Keratinocyte (primary cell): Measurements from ENCODE around the gene CALML6.

ENCODE experiments used
- CTCF ChIP-seq, 3 experiments: IDR thresholded peaks in 1 of 3; conservative IDR thresholded peaks in 1 of 3; optimal IDR thresholded peaks in 1 of 3; 2 replicates in 2 of 3; 3 replicates in 1 of 3; pipeline versions ENCODE3 to v1.5.1; 2011; ENCODE audit warnings: low read length in 3 of 3, mild to moderate bottlenecking in 3 of 3, moderate library complexity in 2 of 3, control low read depth in 1 of 3, inconsistent platforms in 1 of 3; ENCODE audit not compliant: insufficient read depth in 2 of 3; ENCODE audit errors: extremely low read depth in 1 of 3
- EZH2 ChIP-seq: IDR thresholded peaks from one replicate; pipeline ENCODE4 v1.6.1; 2012; ENCODE audit warnings: inconsistent platforms, mild to moderate bottlenecking, low read length, moderate library complexity

- no peak for TF ChIP-seq EZH2
- TF ChIP-seq CTCF (optimal IDR thresholded peaks at IDR 0.05 in 1 of 3, IDR thresholded peaks at IDR 0.05 in 1 of 3, conservative IDR thresholded peaks at IDR 0.05 in 1 of 3; ENCODE audit: extremely low read depth in 1 of 3, insufficient read depth in 2 of 3, low read length in 3 of 3), result no peak
Measured at GRCh38 chr1:1910651-1911331, 4.3 kb upstream of the CALML6 start.
